Measurements from ENCODE around the gene RANBP6.

RANBP6 gene

DNA sequence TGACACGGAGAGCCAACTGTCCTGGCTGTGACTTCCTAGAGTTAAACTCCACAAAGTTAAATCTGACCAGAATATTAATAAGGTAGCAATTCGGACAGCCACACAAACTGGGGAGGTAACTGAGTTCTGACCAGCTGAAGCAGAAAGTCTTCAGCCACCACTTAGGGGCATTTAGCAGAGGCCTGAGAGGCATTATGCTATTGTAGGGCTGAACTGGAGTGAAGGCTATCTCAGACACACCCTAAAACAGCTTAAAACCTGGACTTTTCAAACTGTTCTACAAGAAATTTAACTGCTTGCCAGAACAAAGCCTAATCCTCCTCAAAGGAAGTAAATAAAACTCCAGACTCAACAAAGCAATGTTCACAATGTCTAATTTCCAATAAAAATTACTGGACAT, 32.4 kb downstream of the RANBP6 start (continued):
- TF ChIP-seq PRDM2 (tag by site-specific recombination; IDR thresholded peaks at IDR 0.05; ENCODE audit: borderline replicate concordance): no peak

- CTCF ChIA-PET: no interaction called here
- no peaks in the 10 kb centered on the region for H3K9me3 ChIP-seq (ENCODE audit: control insufficient read depth, insufficient read depth, low read depth, low read length)
- POLR2A ChIA-PET: no interaction called here
Measured at GRCh38 chr9:5982317-5982716, 33.1 kb downstream of the RANBP6 start.

GRCh38 chr9:5978523-5978922, 36.9 kb downstream of the RANBP6 start:
- Histone ChIP-seq H3K9me3 (ENCODE audit: control insufficient read depth, insufficient read depth, low read depth, low read length) (no peaks in the 10 kb centered on the region), H3K4me3 (ENCODE audit: low read depth, low read length) (no peak overlapping the region), H3K27ac (ENCODE audit: extremely low read depth, low read depth, low read length) (no peak overlapping the region), H3K4me1 (ENCODE audit: control insufficient read depth, insufficient read depth, low read length) (no peaks in the 10 kb centered on the region), H3K36me3 (ENCODE audit: control insufficient read depth in 2 of 2, insufficient read depth in 1 of 2, low read length in 2 of 2) (peaks cover 3 to 8% of the 10 kb centered on the region in 2 experiments; a peak in 2 of 3 replicates)
- ChIA-PET CTCF (interaction anchor here (1.6 kb wide), 1 partner anchor 92 kb away, joined by 4 read pairs; no protein-coding TSS in a partner anchor), POLR2A (no interaction called here)
- no peak for TF ChIP-seq ZNF354C (tag by site-specific recombination; IDR thresholded peaks at IDR 0.05; ENCODE audit: borderline replicate concordance, low read depth)
- no peak for TF ChIP-seq ZNF530 (tag by site-specific recombination; IDR thresholded peaks at IDR 0.05; ENCODE audit: low read depth)
- TF ChIP-seq RBAK (tag by site-specific recombination; IDR thresholded peaks at IDR 0.05): no peak
- TF ChIP-seq ZNF146 (tag by site-specific recombination; IDR thresholded peaks at IDR 0.05): no peak
- TF ChIP-seq, protein P1, sequence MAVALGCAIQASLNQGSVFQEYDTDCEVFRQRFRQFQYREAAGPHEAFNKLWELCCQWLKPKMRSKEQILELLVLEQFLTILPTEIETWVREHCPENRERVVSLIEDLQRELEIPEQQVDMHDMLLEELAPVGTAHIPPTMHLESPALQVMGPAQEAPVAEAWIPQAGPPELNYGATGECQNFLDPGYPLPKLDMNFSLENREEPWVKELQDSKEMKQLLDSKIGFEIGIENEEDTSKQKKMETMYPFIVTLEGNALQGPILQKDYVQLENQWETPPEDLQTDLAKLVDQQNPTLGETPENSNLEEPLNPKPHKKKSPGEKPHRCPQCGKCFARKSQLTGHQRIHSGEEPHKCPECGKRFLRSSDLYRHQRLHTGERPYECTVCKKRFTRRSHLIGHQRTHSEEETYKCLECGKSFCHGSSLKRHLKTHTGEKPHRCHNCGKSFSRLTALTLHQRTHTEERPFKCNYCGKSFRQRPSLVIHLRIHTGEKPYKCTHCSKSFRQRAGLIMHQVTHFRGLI (tag by site-specific recombination; IDR thresholded peaks at IDR 0.05): 0 out of 2 replicates have a peak, but pooled peaks have one; percentile 23
- no peak for TF ChIP-seq ZBTB20 (tag by site-specific recombination; IDR thresholded peaks at IDR 0.05)

More at GRCh38 chr9:5982317-5982716, 33.1 kb downstream of the RANBP6 start:
- peaks cover 3 to 16% of the 10 kb centered on the region in 2 experiments; a peak in 2 of 3 replicates for H3K36me3 ChIP-seq (ENCODE audit: control insufficient read depth in 2 of 2, insufficient read depth in 1 of 2, low read length in 2 of 2)
- H3K4me1 ChIP-seq (ENCODE audit: control insufficient read depth, insufficient read depth, low read length): no peaks in the 10 kb centered on the region
- no peak overlapping the region for H3K27ac ChIP-seq (ENCODE audit: extremely low read depth, low read depth, low read length)
- no peak overlapping the region for H3K4me3 ChIP-seq (ENCODE audit: low read depth, low read length)
- TF ChIP-seq KLF9 (tag by site-specific recombination; IDR thresholded peaks at IDR 0.05; ENCODE audit: low read depth) (no peak), ZBTB49 (tag by site-specific recombination; IDR thresholded peaks at IDR 0.05; ENCODE audit: low read depth) (no peak), ZNF701 (tag by site-specific recombination; IDR thresholded peaks at IDR 0.05) (no peak), ZFHX2 (tag by site-specific recombination; conservative IDR thresholded peaks at IDR 0.05) (no peak)
